Measurements from ENCODE around the gene PDPK1.

PDPK1 gene

DNA sequence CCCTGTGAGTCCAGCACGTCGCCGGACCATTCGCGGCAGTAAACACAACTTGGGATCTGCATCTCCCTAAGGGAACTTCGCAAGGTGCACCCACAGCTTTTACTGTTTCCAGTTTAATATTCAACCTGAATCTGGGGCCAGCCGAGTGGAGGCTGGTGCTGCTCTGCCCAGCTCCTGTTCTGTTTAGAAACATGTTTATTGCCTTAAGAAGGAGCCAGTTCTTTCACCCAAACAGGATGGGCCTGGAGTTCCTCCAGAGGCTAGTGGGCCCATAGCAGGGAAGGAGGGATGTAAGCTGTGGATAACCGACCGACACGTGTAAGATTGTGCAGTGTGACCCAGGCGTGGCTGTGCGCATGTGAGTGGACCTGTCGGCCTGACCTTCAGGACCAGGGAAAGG lies 45.5 kb upstream of the PDPK1 start:
- peaks cover 28% of the 10 kb centered on the region for H3K79me2 ChIP-seq (ENCODE audit: control insufficient read depth, low read length)
- H3K9me2 ChIP-seq (replicated peaks; ENCODE audit: control insufficient read depth, low read length) = no peaks in the 10 kb centered on the region
- H4K20me1 ChIP-seq (ENCODE audit: control insufficient read depth, insufficient read depth, low read depth, low read length) = 0 out of 2 replicates have a peak, but pooled peaks cover 2% of the 10 kb centered on the region
- H3K4me3 ChIP-seq (ENCODE audit: low read length) = no peak overlapping the region
- no peak for TF ChIP-seq CTCF (IDR thresholded peaks at IDR 0.05; ENCODE audit: low read depth, low read length, poor library complexity, severe bottlenecking)
- no peak for TF ChIP-seq EZH2phosphoT487 (IDR thresholded peaks at IDR 0.05; ENCODE audit: borderline replicate concordance, low read length)
- no peak overlapping the region for H3K4me2 ChIP-seq (ENCODE audit: low read length)
- peaks cover 5% of the 10 kb centered on the region for H3K4me1 ChIP-seq (ENCODE audit: control insufficient read depth, low read length)
- H3K36me3 ChIP-seq (ENCODE audit: control insufficient read depth, low read length) = peaks cover 22% of the 10 kb centered on the region
- H3K9me3 ChIP-seq (ENCODE audit: control insufficient read depth, insufficient read depth, low read length) = no peaks in the 10 kb centered on the region
- no peaks in the 10 kb centered on the region for H3F3A ChIP-seq (ENCODE audit: control insufficient read depth, insufficient read depth)
- no peaks in the 10 kb centered on the region for H3K27me3 ChIP-seq (ENCODE audit: control insufficient read depth, low read length)
- no peak overlapping the region for H3K27ac ChIP-seq (ENCODE audit: low read depth, low read length)

- Histone ChIP-seq H3K27ac (ENCODE audit: low read depth, low read length) (no peak overlapping the region), H3K4me1 (ENCODE audit: control insufficient read depth, low read length) (no peaks in the 10 kb centered on the region), H3K9me2 (replicated peaks; ENCODE audit: control insufficient read depth, low read length) (no peaks in the 10 kb centered on the region), H3K9me3 (ENCODE audit: control insufficient read depth, insufficient read depth, low read length) (no peaks in the 10 kb centered on the region), H3F3A (ENCODE audit: control insufficient read depth, insufficient read depth) (no peaks in the 10 kb centered on the region), H3K27me3 (ENCODE audit: control insufficient read depth, low read length) (no peaks in the 10 kb centered on the region), H3K36me3 (ENCODE audit: control insufficient read depth, low read length) (peaks cover 28% of the 10 kb centered on the region), H3K79me2 (ENCODE audit: control insufficient read depth, low read length) (peaks cover 19% of the 10 kb centered on the region), H3K4me2 (ENCODE audit: low read length) (no peak overlapping the region), H4K20me1 (ENCODE audit: control insufficient read depth, insufficient read depth, low read depth, low read length) (no peaks in the 10 kb centered on the region), H3K4me3 (ENCODE audit: low read length) (no peak overlapping the region)
- TF ChIP-seq CTCF (IDR thresholded peaks at IDR 0.05; ENCODE audit: low read depth, low read length, poor library complexity, severe bottlenecking) (no peak), EZH2phosphoT487 (IDR thresholded peaks at IDR 0.05; ENCODE audit: borderline replicate concordance, low read length) (no peak)
Observed at GRCh38 chr16:2493605-2494004, 44.2 kb upstream of the PDPK1 start.

GRCh38 chr16:2494616-2495015 lies 43.2 kb upstream of the PDPK1 start:
- TF ChIP-seq CTCF (IDR thresholded peaks at IDR 0.05; ENCODE audit: low read depth, low read length, poor library complexity, severe bottlenecking) (no peak), EZH2phosphoT487 (IDR thresholded peaks at IDR 0.05; ENCODE audit: borderline replicate concordance, low read length) (no peak)
- H3K27ac ChIP-seq (ENCODE audit: low read depth, low read length) = no peak overlapping the region
- no peaks in the 10 kb centered on the region for H3F3A ChIP-seq (ENCODE audit: control insufficient read depth, insufficient read depth)
- no peaks in the 10 kb centered on the region for H3K27me3 ChIP-seq (ENCODE audit: control insufficient read depth, low read length)
- H3K4me2 ChIP-seq (ENCODE audit: low read length) = no peak overlapping the region
- H3K9me3 ChIP-seq (ENCODE audit: control insufficient read depth, insufficient read depth, low read length) = no peaks in the 10 kb centered on the region
- H3K79me2 ChIP-seq (ENCODE audit: control insufficient read depth, low read length) = peaks cover 19% of the 10 kb centered on the region
- no peaks in the 10 kb centered on the region for H3K9me2 ChIP-seq (replicated peaks; ENCODE audit: control insufficient read depth, low read length)
- no peaks in the 10 kb centered on the region for H4K20me1 ChIP-seq (ENCODE audit: control insufficient read depth, insufficient read depth, low read depth, low read length)
- H3K36me3 ChIP-seq (ENCODE audit: control insufficient read depth, low read length) = peaks cover 32% of the 10 kb centered on the region
- H3K4me1 ChIP-seq (ENCODE audit: control insufficient read depth, low read length) = no peaks in the 10 kb centered on the region
- no peak overlapping the region for H3K4me3 ChIP-seq (ENCODE audit: low read length)

GRCh38 chr16:2495041-2495440 lies 42.8 kb upstream of the PDPK1 start:
- no peaks in the 10 kb centered on the region for H3K27me3 ChIP-seq (ENCODE audit: control insufficient read depth, low read length)
- TF ChIP-seq EZH2phosphoT487 (IDR thresholded peaks at IDR 0.05; ENCODE audit: borderline replicate concordance, low read length) (no peak), CTCF (IDR thresholded peaks at IDR 0.05; ENCODE audit: low read depth, low read length, poor library complexity, severe bottlenecking) (no peak)
- no peak overlapping the region for H3K4me2 ChIP-seq (ENCODE audit: low read length)
- peaks cover 32% of the 10 kb centered on the region for H3K36me3 ChIP-seq (ENCODE audit: control insufficient read depth, low read length)
- H3K27ac ChIP-seq (ENCODE audit: low read depth, low read length) = no peak overlapping the region
- H4K20me1 ChIP-seq (ENCODE audit: control insufficient read depth, insufficient read depth, low read depth, low read length) = no peaks in the 10 kb centered on the region
- H3K4me3 ChIP-seq (ENCODE audit: low read length) = no peak overlapping the region
- no peaks in the 10 kb centered on the region for H3K9me3 ChIP-seq (ENCODE audit: control insufficient read depth, insufficient read depth, low read length)
- no peaks in the 10 kb centered on the region for H3K4me1 ChIP-seq (ENCODE audit: control insufficient read depth, low read length)
- H3K9me2 ChIP-seq (replicated peaks; ENCODE audit: control insufficient read depth, low read length) = no peaks in the 10 kb centered on the region
- peaks cover 17% of the 10 kb centered on the region for H3K79me2 ChIP-seq (ENCODE audit: control insufficient read depth, low read length)
- no peaks in the 10 kb centered on the region for H3F3A ChIP-seq (ENCODE audit: control insufficient read depth, insufficient read depth)
